DMS114 treated with DMSO at 0.1 percent for 48 hours (cell line): Measurements from ENCODE around the gene NXPH4.

Source experiments
- DNase-seq: peaks from one replicate; lab custom pipeline; 2025; ENCODE audit not compliant: unreplicated experiment; lab: John Stamatoyannopoulos, UW

Gene NXPH4

GRCh38 chr12:57183939-57184725, 32.5 kb upstream of the NXPH4 start:
- no peak for DNase-seq

GRCh38 chr12:57185403-57185802, 31.2 kb upstream of the NXPH4 start:
- DNase-seq: no peak

GRCh38 chr12:57185906-57186508, 30.6 kb upstream of the NXPH4 start:
- DNase-seq: no peak

- no peak for DNase-seq
Measured at GRCh38 chr12:57187222-57188089, 29.1 kb upstream of the NXPH4 start.

DNA sequence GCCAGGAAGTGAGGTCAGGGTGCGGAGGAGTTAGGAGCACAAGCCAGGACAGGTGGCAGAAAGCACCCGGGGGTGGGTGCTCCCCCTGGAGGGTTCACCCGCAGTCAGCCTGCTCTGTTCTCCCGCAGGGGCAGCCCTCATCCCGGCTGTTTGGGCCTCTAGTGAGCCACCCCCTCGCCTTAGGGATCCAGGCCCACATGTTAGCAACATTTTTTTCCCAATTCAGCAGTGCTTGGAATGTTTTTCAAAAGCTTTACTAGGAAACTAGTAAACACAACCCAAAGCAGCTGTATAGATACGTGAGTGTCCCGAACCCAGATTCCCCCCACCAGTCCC, 28.5 kb upstream of the NXPH4 start:
- DNase-seq: no peak

DNA sequence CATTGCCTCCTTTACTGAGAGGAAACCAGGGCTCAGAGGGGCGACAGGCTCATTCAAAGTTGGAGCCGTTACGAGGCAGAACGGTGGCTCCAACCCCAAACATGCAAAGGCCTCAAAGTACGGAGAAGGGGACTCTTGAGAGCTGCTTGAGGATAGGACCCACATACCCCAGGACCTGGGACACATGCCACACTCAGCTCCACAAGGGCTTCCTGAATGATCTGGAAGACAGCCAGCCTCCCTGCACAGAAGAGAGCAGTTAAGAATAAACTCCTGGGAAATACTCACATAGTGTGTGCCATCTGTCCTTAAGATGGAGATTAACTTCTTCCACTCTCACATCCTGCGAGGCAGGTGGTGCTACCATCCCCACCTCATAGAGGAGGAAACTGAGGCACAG, 26.6 kb upstream of the NXPH4 start:
- no peak for DNase-seq

- DNase-seq: no peak
Measured at GRCh38 chr12:57190821-57191220, 25.8 kb upstream of the NXPH4 start.

DNA sequence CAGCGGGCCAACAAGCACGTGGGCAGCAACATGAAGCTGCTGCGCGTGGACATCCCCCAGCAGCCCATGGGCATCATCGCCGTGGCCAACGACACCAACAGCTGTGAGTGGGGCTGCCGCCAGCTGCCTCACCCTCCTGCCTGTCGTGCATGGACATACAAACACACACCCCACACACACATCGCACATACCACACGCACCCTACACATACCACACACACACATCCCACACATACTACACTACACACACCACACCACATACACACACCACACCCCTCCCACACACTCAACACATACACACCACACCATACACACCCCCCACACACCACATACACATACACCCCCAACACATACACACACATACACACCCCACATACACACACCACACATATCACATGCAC, 25.2 kb upstream of the NXPH4 start:
- DNase-seq: no peak

DNA sequence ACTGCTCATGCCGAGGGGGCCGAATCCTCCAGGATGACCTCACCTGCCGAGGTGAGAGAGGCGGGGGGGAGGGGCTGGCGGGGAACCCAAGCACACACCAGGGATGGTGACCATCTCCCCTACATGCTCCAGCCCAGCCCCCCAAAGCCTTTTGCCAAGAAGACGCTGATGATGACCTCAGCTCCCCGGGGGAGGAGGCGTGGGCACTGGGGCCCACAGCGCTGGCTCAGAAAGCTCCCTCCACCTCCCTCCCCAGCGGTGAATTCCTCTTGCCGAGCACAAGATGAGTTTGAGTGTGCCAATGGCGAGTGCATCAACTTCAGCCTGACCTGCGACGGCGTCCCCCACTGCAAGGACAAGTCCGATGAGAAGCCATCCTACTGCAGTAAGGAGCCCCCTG, 23.7 kb upstream of the NXPH4 start:
- no peak for DNase-seq

DNA sequence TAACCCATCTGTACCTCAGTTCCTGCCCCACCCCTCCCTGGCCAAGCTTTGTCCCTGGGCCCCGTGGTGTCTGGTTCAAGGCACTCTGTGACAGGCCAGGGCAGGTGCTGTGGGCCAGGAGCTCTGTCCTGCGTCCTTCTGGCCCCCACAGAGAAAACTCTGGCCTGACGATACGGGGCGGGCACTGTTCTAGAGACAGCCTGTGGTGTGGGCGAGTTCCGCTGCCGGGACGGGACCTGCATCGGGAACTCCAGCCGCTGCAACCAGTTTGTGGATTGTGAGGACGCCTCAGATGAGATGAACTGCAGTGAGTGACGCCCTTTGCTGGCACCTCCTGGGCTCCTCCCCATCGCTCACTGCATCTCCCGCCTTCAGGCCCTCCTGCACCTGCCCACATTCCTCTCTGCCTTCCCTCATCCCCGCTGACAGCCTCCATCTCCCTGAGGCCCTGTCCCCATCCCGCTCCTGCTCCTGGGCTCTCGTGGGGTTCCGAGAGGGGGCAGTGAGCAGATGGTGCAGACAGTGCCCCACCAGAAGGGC, 22.8 kb upstream of the NXPH4 start:
- no peak for DNase-seq

DNA sequence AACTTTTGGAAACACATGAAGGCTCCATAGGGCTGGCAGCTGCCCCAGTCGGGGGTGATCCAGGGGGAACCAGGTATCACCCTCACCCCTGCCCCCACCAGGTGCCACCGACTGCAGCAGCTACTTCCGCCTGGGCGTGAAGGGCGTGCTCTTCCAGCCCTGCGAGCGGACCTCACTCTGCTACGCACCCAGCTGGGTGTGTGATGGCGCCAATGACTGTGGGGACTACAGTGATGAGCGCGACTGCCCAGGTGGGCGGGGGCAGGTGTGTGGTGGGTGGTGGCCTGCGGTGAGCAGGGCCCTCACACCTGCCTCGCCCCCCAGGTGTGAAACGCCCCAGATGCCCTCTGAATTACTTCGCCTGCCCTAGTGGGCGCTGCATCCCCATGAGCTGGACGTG, 22.3 kb upstream of the NXPH4 start:
- DNase-seq: no peak

DNA sequence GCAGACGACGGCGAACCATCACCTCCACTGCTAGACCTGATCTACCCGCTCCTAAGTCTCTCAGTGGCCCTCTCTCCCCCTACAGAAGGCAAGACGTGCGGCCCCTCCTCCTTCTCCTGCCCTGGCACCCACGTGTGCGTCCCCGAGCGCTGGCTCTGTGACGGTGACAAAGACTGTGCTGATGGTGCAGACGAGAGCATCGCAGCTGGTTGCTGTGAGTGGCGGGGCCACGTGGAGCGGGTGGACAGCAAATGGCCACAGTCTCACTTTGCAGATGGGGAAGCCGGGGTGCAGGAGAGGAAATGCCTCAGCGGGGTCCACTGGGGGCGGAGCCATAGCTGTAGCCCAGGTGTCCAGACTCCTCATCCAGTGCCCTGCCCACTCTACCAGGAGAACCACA, 21.4 kb upstream of the NXPH4 start:
- no peak for DNase-seq

DNA sequence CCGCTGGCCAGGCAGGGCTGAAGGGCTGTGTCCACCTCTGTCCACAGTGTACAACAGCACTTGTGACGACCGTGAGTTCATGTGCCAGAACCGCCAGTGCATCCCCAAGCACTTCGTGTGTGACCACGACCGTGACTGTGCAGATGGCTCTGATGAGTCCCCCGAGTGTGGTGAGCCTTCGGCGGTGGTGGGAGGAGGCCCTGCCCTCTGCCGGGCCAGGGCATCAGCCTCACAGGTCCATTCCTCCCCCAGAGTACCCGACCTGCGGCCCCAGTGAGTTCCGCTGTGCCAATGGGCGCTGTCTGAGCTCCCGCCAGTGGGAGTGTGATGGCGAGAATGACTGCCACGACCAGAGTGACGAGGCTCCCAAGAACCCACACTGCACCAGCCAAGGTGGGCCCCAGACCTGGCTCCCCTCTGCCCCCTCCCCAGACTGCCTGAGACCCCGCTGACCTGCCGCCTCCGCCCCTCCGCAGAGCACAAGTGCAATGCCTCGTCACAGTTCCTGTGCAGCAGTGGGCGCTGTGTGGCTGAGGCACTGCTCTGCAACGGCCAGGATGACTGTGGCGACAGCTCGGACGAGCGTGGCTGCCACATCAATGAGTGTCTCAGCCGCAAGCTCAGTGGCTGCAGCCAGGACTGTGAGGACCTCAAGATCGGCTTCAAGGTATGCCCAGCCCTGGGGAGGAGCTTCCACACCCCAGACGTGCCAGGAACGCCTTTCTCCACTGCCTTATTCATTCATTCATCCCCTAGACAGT, 20.8 kb upstream of the NXPH4 start:
- no peak for DNase-seq

DNA sequence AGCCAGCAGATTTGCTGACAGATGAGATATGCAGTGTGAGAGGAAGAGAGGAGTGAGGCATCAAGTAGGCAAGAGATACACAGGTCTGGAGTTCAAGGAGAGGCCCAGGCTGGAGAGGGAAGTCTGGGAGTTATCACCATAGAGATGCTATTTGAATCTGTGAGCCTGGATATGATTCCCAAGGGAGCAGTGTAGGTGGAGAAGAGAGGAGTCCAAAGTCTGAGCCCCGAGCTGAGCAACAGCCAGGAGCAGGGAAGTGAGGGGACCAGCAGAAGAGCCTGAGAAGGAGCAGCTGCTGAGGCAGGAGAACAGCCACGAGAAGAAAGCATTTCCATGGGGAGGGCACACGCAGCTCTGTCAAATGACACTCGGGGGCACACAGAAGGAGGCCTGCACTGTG, 20.2 kb upstream of the NXPH4 start:
- no peak for DNase-seq

DNA sequence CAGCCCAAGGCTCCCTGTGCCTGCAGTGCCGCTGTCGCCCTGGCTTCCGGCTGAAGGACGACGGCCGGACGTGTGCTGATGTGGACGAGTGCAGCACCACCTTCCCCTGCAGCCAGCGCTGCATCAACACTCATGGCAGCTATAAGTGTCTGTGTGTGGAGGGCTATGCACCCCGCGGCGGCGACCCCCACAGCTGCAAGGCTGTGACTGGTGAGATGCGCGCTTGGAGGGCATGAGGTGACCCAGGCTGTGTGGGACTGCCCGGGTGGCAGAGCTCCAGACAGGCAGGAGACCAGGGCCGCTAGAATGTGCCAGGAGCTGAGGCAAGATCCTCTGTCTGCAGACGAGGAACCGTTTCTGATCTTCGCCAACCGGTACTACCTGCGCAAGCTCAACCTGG, 19.6 kb upstream of the NXPH4 start:
- DNase-seq: no peak

- no peak for DNase-seq
Measured at GRCh38 chr12:57198329-57198728, 18.3 kb upstream of the NXPH4 start.

DNA sequence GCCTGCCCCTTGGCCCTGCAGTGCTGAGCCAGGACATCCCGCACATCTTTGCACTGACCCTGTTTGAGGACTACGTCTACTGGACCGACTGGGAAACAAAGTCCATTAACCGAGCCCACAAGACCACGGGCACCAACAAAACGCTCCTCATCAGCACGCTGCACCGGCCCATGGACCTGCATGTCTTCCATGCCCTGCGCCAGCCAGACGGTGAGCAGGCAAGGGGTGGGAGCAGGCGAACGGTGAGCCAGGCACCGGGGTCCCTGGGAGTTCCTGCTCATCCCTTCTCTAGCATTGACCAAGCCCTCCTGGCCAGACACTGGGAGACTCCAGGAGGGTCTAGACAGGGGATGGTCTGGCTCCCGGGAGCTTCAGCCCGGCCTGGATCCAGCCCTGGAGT, 17.4 kb upstream of the NXPH4 start:
- DNase-seq: no peak

DNA sequence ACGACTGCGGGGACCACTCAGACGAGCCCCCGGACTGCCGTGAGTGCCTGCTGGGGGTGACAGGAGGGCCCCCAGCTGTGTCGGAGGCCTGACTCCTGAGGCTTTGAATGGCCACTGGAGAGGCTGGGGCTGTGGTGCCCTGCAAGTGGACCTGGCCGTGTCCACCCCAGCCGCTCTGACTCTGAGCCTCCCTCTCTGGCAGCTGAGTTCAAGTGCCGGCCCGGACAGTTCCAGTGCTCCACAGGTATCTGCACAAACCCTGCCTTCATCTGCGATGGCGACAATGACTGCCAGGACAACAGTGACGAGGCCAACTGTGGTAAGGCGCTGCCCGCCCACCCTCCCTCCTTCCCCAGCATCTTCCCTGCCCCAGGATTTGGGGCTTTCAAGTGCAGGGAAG, 16.1 kb upstream of the NXPH4 start:
- no peak for DNase-seq

DNA sequence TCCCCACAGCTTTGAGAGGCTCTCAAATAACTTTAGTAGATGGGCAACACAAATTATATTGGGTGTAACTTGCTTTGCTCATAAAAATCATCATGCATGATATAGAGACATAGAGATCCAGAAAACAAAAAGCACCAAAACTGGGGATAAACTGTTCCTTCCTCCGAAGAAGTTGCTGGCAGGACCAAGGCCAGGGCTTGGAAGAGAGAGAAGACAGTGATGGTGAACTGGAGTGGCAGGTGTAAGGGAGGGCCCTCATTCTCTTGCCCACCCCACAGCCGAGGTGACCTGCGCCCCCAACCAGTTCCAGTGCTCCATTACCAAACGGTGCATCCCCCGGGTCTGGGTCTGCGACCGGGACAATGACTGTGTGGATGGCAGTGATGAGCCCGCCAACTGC, 15.4 kb upstream of the NXPH4 start:
- no peak for DNase-seq

- DNase-seq: no peak
Measured at GRCh38 chr12:57201631-57202030, 15.0 kb upstream of the NXPH4 start.

DNA sequence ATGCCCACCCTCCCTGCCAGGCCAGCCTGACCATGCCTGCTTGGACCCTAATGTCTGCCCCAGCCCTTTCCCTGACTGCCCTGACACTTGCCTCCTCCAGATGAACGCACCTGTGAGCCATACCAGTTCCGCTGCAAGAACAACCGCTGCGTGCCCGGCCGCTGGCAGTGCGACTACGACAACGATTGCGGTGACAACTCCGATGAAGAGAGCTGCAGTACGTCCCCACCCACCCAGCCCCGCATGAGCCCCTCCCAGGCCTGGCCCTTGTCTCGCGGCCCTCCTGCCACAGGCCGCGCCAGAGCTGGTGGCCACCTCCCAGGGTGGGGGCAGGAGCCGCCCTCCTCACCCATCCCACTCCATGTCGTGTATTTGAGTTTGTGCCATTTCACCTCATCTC, 14.3 kb upstream of the NXPH4 start:
- no peak for DNase-seq
